K562 (cell line): ENCODE results near the gene KAT7. TPM values are rescaled to one million over a fixed set of nuclear protein-coding genes. Genes with fewer than 3 reads are reported as not detected.

Experiments used
- ATAC-seq: fragments of 200-7000 bp; cut with Tn5 transposase; 3 replicates; pipeline ENCODE4 v1.9.1; 2020; ENCODE audit warnings: moderate library complexity
- BruUV-seq: library from RNA; stranded (reverse); fragments of 400-500 nt; replicated peaks from 2 replicates; lab custom pipeline; 2021; lab: Mats Ljungman, UMichigan
- CTCF ChIA-PET: fragments of 300-600 bp; formaldehyde crosslinking; extraction: SDS; loops from one replicate; lab custom pipeline; 2021; ENCODE audit warnings: low intra/inter-chr PET ratio; lab: Yijun Ruan, JAX
- POLR2A ChIA-PET: fragments of 300-600, 350-650 bp; sonication (Branson Sonifier 250); formaldehyde crosslinking; extraction: SDS; loops from one replicate; lab custom pipeline; 2021; ENCODE audit warnings: antibody characterized with exemption, inconsistent platforms; lab: Yijun Ruan, JAX
- DNase-seq, 4 experiments: peaks; one replicate each; pipeline versions ENCODE4 v3.0.0 to v3.0.0-alpha.2; 2011 to 2018; ENCODE audit warnings: low spot score in 3 of 4, mixed read lengths in 3 of 4; ENCODE audit errors: extremely low read depth in 1 of 4
- FAIRE-seq: peaks from 2 replicates; lab custom pipeline; 2011; peaks lifted over from hg19 to GRCh38; lab: Jason Lieb, UNC
- H2AFZ ChIP-seq: 2 replicates; pipeline ENCODE4 v1.6.0; 2011; ENCODE audit warnings: low read depth, low read length, control low read depth, inconsistent platforms
- H3K27ac ChIP-seq: fragments of 200-600 bp; 3 replicates; pipeline ENCODE4 v1.8.0; 2011; ENCODE audit warnings: low read depth, mild to moderate bottlenecking, control low read depth, inconsistent platforms, low read length, moderate library complexity, mixed read lengths; ENCODE audit errors: extremely low read depth
- H3K27me3 ChIP-seq, 2 experiments: fragments of 300-600 bp in 1 of 2; 2 replicates in 1 of 2; 3 replicates in 1 of 2; pipeline versions ENCODE4 v1.6.0 to v1.8.0; 2011; ENCODE audit warnings: inconsistent platforms in 2 of 2, low read length in 2 of 2, mild to moderate bottlenecking in 1 of 2, mixed read lengths in 1 of 2, moderate library complexity in 1 of 2; ENCODE audit not compliant: control insufficient read depth in 2 of 2, insufficient read depth in 2 of 2
- H3K36me3 ChIP-seq: fragments of 300-600 bp; 3 replicates; pipeline ENCODE4 v1.8.0; 2011; ENCODE audit warnings: mild to moderate bottlenecking, low read length, inconsistent platforms; ENCODE audit not compliant: control insufficient read depth, insufficient read depth
- H3K4me1 ChIP-seq, 2 experiments: fragments of 200-600 bp in 1 of 2; replicated peaks in 1 of 2; 2 replicates in 1 of 2; 3 replicates in 1 of 2; pipeline versions ENCODE4 v1.5.1 to v1.8.0; 2011; ENCODE audit warnings: inconsistent platforms in 2 of 2, low read length in 2 of 2, mild to moderate bottlenecking in 1 of 2, mixed read lengths in 1 of 2, moderate library complexity in 1 of 2; ENCODE audit not compliant: control insufficient read depth in 2 of 2, insufficient read depth in 2 of 2
- H3K4me2 ChIP-seq: 2 replicates; pipeline ENCODE4 v1.6.1; 2011; ENCODE audit warnings: low read length, control low read depth, inconsistent platforms, mixed read lengths; ENCODE audit not compliant: insufficient read depth
- H3K4me3 ChIP-seq: fragments of 200-600 bp; sonication (generic), shearing (Covaris generic); 2 replicates; pipeline ENCODE4 v1.5.1; 2016; ENCODE audit warnings: control low read depth, inconsistent platforms
- H3K79me2 ChIP-seq: fragments of 200-600 bp; 3 replicates; pipeline ENCODE4 v1.8.0; 2011; ENCODE audit warnings: low read length, inconsistent platforms; ENCODE audit not compliant: control insufficient read depth, insufficient read depth
- H3K9ac ChIP-seq, 2 experiments: 2 replicates each; pipeline versions ENCODE4 v1.6.0 to v1.6.1; 2011; ENCODE audit warnings: low read depth in 2 of 2, low read length in 2 of 2, control low read depth in 1 of 2, inconsistent platforms in 1 of 2, mild to moderate bottlenecking in 1 of 2, mixed read lengths in 1 of 2; ENCODE audit not compliant: insufficient read depth in 1 of 2
- H3K9me1 ChIP-seq: one replicate; pipeline ENCODE4 v1.6.0; 2011; ENCODE audit warnings: inconsistent platforms, mild to moderate bottlenecking, low read length, moderate library complexity; ENCODE audit not compliant: control insufficient read depth, insufficient read depth
- H3K9me3 ChIP-seq: replicated peaks from 2 replicates; pipeline ENCODE4 v1.5.1; 2011; ENCODE audit warnings: low read depth, low read length, inconsistent platforms; ENCODE audit not compliant: control insufficient read depth, insufficient read depth
- H4K20me1 ChIP-seq: replicated peaks from 2 replicates; pipeline ENCODE4 v1.6.1; 2011; ENCODE audit warnings: low read length, inconsistent platforms, mixed read lengths; ENCODE audit not compliant: control insufficient read depth, insufficient read depth
- C11orf30 ChIP-seq: fragments of 450-650 bp; IDR thresholded peaks from 2 replicates; pipeline ENCODE4 v1.6.1; 2016; ENCODE audit warnings: low read depth, mild to moderate bottlenecking
- CBX1 ChIP-seq: sonication (generic); IDR thresholded peaks from 2 replicates; pipeline ENCODE4 v1.6.1; 2016; ENCODE audit warnings: antibody characterized with exemption, low read depth, mild to moderate bottlenecking
- GTF2B ChIP-seq: IDR thresholded peaks from 2 replicates; pipeline ENCODE4 v1.6.1; 2011; ENCODE audit not compliant: insufficient read length; ENCODE audit errors: extremely low read depth
- HMGXB4 ChIP-seq: sonication (generic); formaldehyde crosslinking; IDR thresholded peaks from 2 replicates; pipeline ENCODE4 v1.8.1; 2023; ENCODE audit warnings: mild to moderate bottlenecking, missing genetic modification reagents
- LARP7 ChIP-seq: fragments of 450-650 bp; IDR thresholded peaks from 2 replicates; pipeline ENCODE4 v1.6.1; 2016
- NBN ChIP-seq: fragments of 450-650 bp; IDR thresholded peaks from 2 replicates; pipeline ENCODE4 v1.6.1; 2016; ENCODE audit warnings: low read depth, mild to moderate bottlenecking
- RBM17 ChIP-seq: fragments of 200-400 bp; formaldehyde crosslinking; IDR thresholded peaks from 2 replicates; pipeline ENCODE4 v1.6.1; 2017; ENCODE audit warnings: low read depth, mild to moderate bottlenecking, low read length, borderline replicate concordance
- ZEB2 ChIP-seq: fragments of 450-650 bp; IDR thresholded peaks from 2 replicates; pipeline ENCODE4 v1.6.1; 2016
- ZNF584 ChIP-seq: fragments of 200-800 bp; sonication (Bioruptor generic); IDR thresholded peaks from 2 replicates; pipeline ENCODE4 v1.6.1; 2016; ENCODE audit warnings: low read depth, mild to moderate bottlenecking, missing genetic modification characterization, missing compliant biosample characterization
- WGBS: fragments of 100-300 bp; shearing (Covaris generic); methylation state at CpG from one replicate; pipeline ENCODE4 v1.1.6; 2016; ENCODE audit warnings: low coverage, mixed read lengths; ENCODE audit not compliant: insufficient coverage; ENCODE audit errors: missing lambda C conversion rate; 5-methylcytosine and 5-hydroxymethylcytosine counted together
- in situ Hi-C: fragments of 300-500 bp; cut with MboI; formaldehyde crosslinking; loops from 4 replicates; pipeline ENCODE4 v1.15.0; 2018; ENCODE audit warnings: inconsistent platforms, mixed read lengths
- intact Hi-C: fragments of 100-400 bp; cut with micrococcal nuclease; formaldehyde crosslinking; loops from 2 replicates; pipeline ENCODE4 v1.14.2; 2022
- polyA plus RNA-seq, 8 experiments: library from polyadenylated mRNA; depleted of rRNA in 4 of 8; stranded (reverse) in 5 of 8; unstranded in 3 of 8; fragments of >200 nt; fragmentation: Nextera tagmentation in 2 of 8; fragmentation: Illumina TruSeq in 1 of 8; extraction: Ambion mirVana in 2 of 8; extraction: Trizol in 1 of 8; gene quantifications; 2 replicates each; pipeline versions ENCODE4 v1.2.1 to v1.2.3, GENCODE V29; 2011 to 2014; ENCODE audit warnings: inconsistent platforms in 1 of 8, missing spikeins in 1 of 8
- total RNA-seq, 7 experiments: library from RNA; depleted of rRNA in 6 of 7; stranded (reverse); fragments of >200 nt in 6 of 7; fragmentation: Illumina TruSeq in 2 of 7; extraction: Trizol in 2 of 7; gene quantifications; 2 replicates each; pipeline versions ENCODE4 v1.2.1 to v1.2.3, GENCODE V29; 2011 to 2021; ENCODE audit warnings: low replicate concordance in 1 of 7
- TF ChIP-seq, protein P1 (sequence below): fragments of 450-650 bp; IDR thresholded peaks from 2 replicates; pipeline ENCODE4 v1.6.1; 2016

KAT7 gene
- total and polyA plus RNA-seq, 9 of the 15 experiments (the other 6 are each of a cell fraction or from before 2014, with no cell fraction given) = 10.8 to 57.3 (median 34.8) TPM

DNA sequence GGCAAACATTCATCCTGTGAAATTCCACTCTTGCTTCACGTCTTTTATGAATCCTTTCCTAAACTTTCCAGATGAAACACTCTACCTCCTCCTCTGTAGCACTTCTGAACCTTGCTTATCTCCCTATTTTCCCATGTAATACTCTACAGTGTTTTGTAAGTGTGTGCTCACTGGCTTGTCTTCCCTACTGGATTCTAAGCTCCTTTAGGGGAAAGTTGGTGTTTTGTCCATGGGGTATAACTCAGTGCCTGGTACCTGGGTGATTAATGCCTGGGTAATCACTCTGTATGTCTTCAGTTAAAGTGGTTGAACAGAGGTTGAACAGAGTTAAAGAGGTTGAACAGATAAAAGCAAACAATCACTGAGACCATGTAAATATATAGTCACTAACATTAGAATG is 3.8 kb upstream of the KAT7 start:
- Histone ChIP-seq H3K27me3 (no peaks in the 10 kb centered on the region), H3K9ac (no peak overlapping the region), H2AFZ (0 out of 2 replicates have a peak overlapping the region, but pooled peaks have one; percentile 55), H3K4me3 (no peak overlapping the region)
- in situ Hi-C loops = loop anchor here (5.0 kb wide), 1 partner anchor 77 kb away; the partner anchor contains the start of gene SLC35B1
- no TSS peak for BruUV-seq
- no peak for TF ChIP-seq CBX1
- TF ChIP-seq LARP7 = no peak
- no peak for TF ChIP-seq GTF2B
- TF ChIP-seq RBM17 = no peak
- TF ChIP-seq ZNF584 (CRISPR knock-in tag) = no peak
- TF ChIP-seq, protein P1, sequence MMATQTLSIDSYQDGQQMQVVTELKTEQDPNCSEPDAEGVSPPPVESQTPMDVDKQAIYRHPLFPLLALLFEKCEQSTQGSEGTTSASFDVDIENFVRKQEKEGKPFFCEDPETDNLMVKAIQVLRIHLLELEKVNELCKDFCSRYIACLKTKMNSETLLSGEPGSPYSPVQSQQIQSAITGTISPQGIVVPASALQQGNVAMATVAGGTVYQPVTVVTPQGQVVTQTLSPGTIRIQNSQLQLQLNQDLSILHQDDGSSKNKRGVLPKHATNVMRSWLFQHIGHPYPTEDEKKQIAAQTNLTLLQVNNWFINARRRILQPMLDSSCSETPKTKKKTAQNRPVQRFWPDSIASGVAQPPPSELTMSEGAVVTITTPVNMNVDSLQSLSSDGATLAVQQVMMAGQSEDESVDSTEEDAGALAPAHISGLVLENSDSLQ = no peak
- no peak for TF ChIP-seq C11orf30
- no peak for TF ChIP-seq ZEB2
- no peak for TF ChIP-seq NBN
- TF ChIP-seq HMGXB4 (CRISPR knock-in tag) = no peak
- TF ChIP-seq, all 486 proteins: peak for 0
- ATAC-seq = no peak
- ChIA-PET POLR2A (no interaction called here), CTCF (interaction anchor here (0.6 kb wide), 1 partner anchor 67 kb away, joined by 3 read pairs; no protein-coding TSS in a partner anchor)
- intact Hi-C loops = loop anchor here (2.0 kb wide), 1 partner anchor 216 kb away; no protein-coding TSS in a partner anchor
- DNase-seq = no peak
- H3K9me3 ChIP-seq = no peaks in the 10 kb centered on the region
- peaks cover 5% of the 10 kb centered on the region for H4K20me1 ChIP-seq
- H3K9me1 ChIP-seq = no peaks in the 10 kb centered on the region
- no peak for FAIRE-seq
- H3K4me2 ChIP-seq = no peak overlapping the region
- peaks cover 6 to 19% of the 10 kb centered on the region in 2 experiments for H3K4me1 ChIP-seq
- peaks cover 3% of the 10 kb centered on the region; the same call in 2 of the 3 replicates for H3K36me3 ChIP-seq
- H3K27ac ChIP-seq = no peak overlapping the region
- peaks cover 18% of the 10 kb centered on the region for H3K79me2 ChIP-seq
- 13% methylated on average over 1 of the region's 1 CpG for WGBS
